ENCODE measurements around the gene DCAF4L1. TPM values are rescaled to one million over a fixed set of nuclear protein-coding genes. Genes with fewer than 3 reads are reported as not detected.

The DCAF4L1 gene
- total RNA-seq, 5 donors from 2014 or later (not counting 1 experiment from before 2014, with no cell fraction given) = 0.10 to 0.55 (median 0.37) TPM

- Histone ChIP-seq H3K9me3 (no peaks in the 10 kb centered on the region), H3K27me3 (replicated peaks in 1 of 2; ENCODE audit: control insufficient read depth in 2 of 2, extremely low read depth in 1 of 2, insufficient read depth in 2 of 2, low read length in 1 of 2) (no peaks in the 10 kb centered on the region), H3K36me3 (ENCODE audit: control insufficient read depth in 2 of 2, extremely low read depth in 1 of 2, insufficient read depth in 1 of 2, low read length in 1 of 2) (no peaks in the 10 kb centered on the region), H3K27ac (ENCODE audit: low read length) (no peak overlapping the region), H3K4me3 (ENCODE audit: control insufficient read depth in 1 of 2, extremely low read depth in 1 of 2, low read length in 1 of 2) (no peak overlapping the region), H3K4me1 (ENCODE audit: control insufficient read depth in 1 of 2, extremely low read depth in 1 of 2, insufficient read depth in 2 of 2, low read length in 2 of 2) (no peaks in the 10 kb centered on the region)
- Mint-ChIP-seq H3K27me3 (no peaks in the 10 kb centered on the region), H3K4me1 (no peaks in the 10 kb centered on the region), H3K9me3 (peaks cover 3 to 5% (median 5%) of the 10 kb centered on the region in 3 donors), H3K27ac (no peak overlapping the region), H3K4me3 (no peak overlapping the region), H3K36me3 (peaks cover under 1% of the 10 kb centered on the region)
- ChIA-PET CTCF (interaction anchor here (0.6 to 1.0 kb wide), 4 partner anchors 17 to 816 kb away, joined by 3 to 5 read pairs (median 4); no protein-coding TSS in a partner anchor), POLR2A (no interaction called here)
- no CpG with 5 or more reads among the region's 4 CpGs for WGBS (ENCODE audit: insufficient coverage)
- ATAC-seq (replicated peaks in 1 of 4) = no peak
- peak in 3 of 35 experiments; percentile 3 to 34 (median 11) for DNase-seq
Measured at GRCh38 chr4:41963105-41963504, 18.5 kb upstream of the DCAF4L1 start.

- no peak overlapping the region for H3K4me3 Mint-ChIP-seq
- Histone ChIP-seq H3K27ac (ENCODE audit: low read length) (no peak overlapping the region), H3K27me3 (replicated peaks in 1 of 2; ENCODE audit: control insufficient read depth in 2 of 2, extremely low read depth in 1 of 2, insufficient read depth in 2 of 2, low read length in 1 of 2) (no peaks in the 10 kb centered on the region), H3K4me1 (ENCODE audit: control insufficient read depth in 1 of 2, extremely low read depth in 1 of 2, insufficient read depth in 2 of 2, low read length in 2 of 2) (no peaks in the 10 kb centered on the region), H3K36me3 (ENCODE audit: control insufficient read depth in 2 of 2, extremely low read depth in 1 of 2, insufficient read depth in 1 of 2, low read length in 1 of 2) (no peaks in the 10 kb centered on the region), H3K4me3 (ENCODE audit: control insufficient read depth in 1 of 2, extremely low read depth in 1 of 2, low read length in 1 of 2) (no peak overlapping the region), H3K9me3 (no peaks in the 10 kb centered on the region)
- H3K36me3 Mint-ChIP-seq = peaks cover 6% of the 10 kb centered on the region
- no peak for ATAC-seq (replicated peaks in 1 of 4)
- H3K4me1 Mint-ChIP-seq = no peaks in the 10 kb centered on the region
- ChIA-PET POLR2A (no interaction called here), CTCF (no interaction called here)
- peaks cover 7 to 9% (median 9%) of the 10 kb centered on the region in 3 donors for H3K9me3 Mint-ChIP-seq
- WGBS (ENCODE audit: insufficient coverage) = no CpG with 5 or more reads among the region's 1 CpG
- no peak overlapping the region for H3K27ac Mint-ChIP-seq
- no peaks in the 10 kb centered on the region for H3K27me3 Mint-ChIP-seq
- no peak for DNase-seq
Measured at GRCh38 chr4:41964401-41964800, 17.2 kb upstream of the DCAF4L1 start.

GRCh38 chr4:41967392-41967791 lies 14.2 kb upstream of the DCAF4L1 start:
- H3K4me3 ChIP-seq (ENCODE audit: control insufficient read depth in 1 of 2, extremely low read depth in 1 of 2, low read length in 1 of 2) = no peak overlapping the region
- ChIA-PET CTCF (interaction anchor here (0.6 to 1.4 kb wide), 2 partner anchors 9 to 10 kb away, joined by 3 to 7 read pairs; no protein-coding TSS in a partner anchor), POLR2A (interaction anchor here in 1 of 2 donors (0.6 kb wide), 1 partner anchor 873 kb away, joined by 3 read pairs; no protein-coding TSS in a partner anchor)
- H3K4me3 Mint-ChIP-seq = no peak overlapping the region
- ATAC-seq (replicated peaks in 1 of 4) (no peak), DNase-seq (no peak)
- no peaks in the 10 kb centered on the region for H3K36me3 ChIP-seq (ENCODE audit: control insufficient read depth in 2 of 2, extremely low read depth in 1 of 2, insufficient read depth in 1 of 2, low read length in 1 of 2)
- no peaks in the 10 kb centered on the region for H3K27me3 ChIP-seq (replicated peaks in 1 of 2; ENCODE audit: control insufficient read depth in 2 of 2, extremely low read depth in 1 of 2, insufficient read depth in 2 of 2, low read length in 1 of 2)
- H3K4me1 ChIP-seq (ENCODE audit: control insufficient read depth in 1 of 2, extremely low read depth in 1 of 2, insufficient read depth in 2 of 2, low read length in 2 of 2) = no peaks in the 10 kb centered on the region
- no peaks in the 10 kb centered on the region for H3K4me1 Mint-ChIP-seq
- no peaks in the 10 kb centered on the region for H3K9me3 ChIP-seq
- H3K27me3 Mint-ChIP-seq = no peaks in the 10 kb centered on the region
- H3K36me3 Mint-ChIP-seq = peaks cover 6% of the 10 kb centered on the region
- WGBS (ENCODE audit: insufficient coverage) = no CpG with 5 or more reads among the region's 2 CpGs
- no peak overlapping the region for H3K27ac Mint-ChIP-seq
- no peak overlapping the region for H3K27ac ChIP-seq (ENCODE audit: low read length)
- H3K9me3 Mint-ChIP-seq = peaks cover 7 to 9% (median 9%) of the 10 kb centered on the region in 3 donors

- Mint-ChIP-seq H3K27me3 (peaks cover 3 to 4% of the 10 kb centered on the region in 2 donors), H3K36me3 (peaks cover 6% of the 10 kb centered on the region), H3K9me3 (peaks cover 7 to 9% (median 9%) of the 10 kb centered on the region in 3 donors), H3K4me1 (no peaks in the 10 kb centered on the region), H3K27ac (no peak overlapping the region), H3K4me3 (no peak overlapping the region)
- ChIA-PET CTCF (no interaction called here), POLR2A (no interaction called here)
- Histone ChIP-seq H3K9me3 (no peaks in the 10 kb centered on the region), H3K36me3 (ENCODE audit: control insufficient read depth in 2 of 2, extremely low read depth in 1 of 2, insufficient read depth in 1 of 2, low read length in 1 of 2) (no peaks in the 10 kb centered on the region), H3K27ac (ENCODE audit: low read length) (no peak overlapping the region), H3K4me3 (ENCODE audit: control insufficient read depth in 1 of 2, extremely low read depth in 1 of 2, low read length in 1 of 2) (no peak overlapping the region), H3K27me3 (replicated peaks in 1 of 2; ENCODE audit: control insufficient read depth in 2 of 2, extremely low read depth in 1 of 2, insufficient read depth in 2 of 2, low read length in 1 of 2) (peaks cover 0 to 5% of the 10 kb centered on the region in 2 experiments), H3K4me1 (ENCODE audit: control insufficient read depth in 1 of 2, extremely low read depth in 1 of 2, insufficient read depth in 2 of 2, low read length in 2 of 2) (no peaks in the 10 kb centered on the region)
- ATAC-seq (replicated peaks in 1 of 4) (no peak), DNase-seq (no peak)
Measured at GRCh38 chr4:41969671-41970070, 11.9 kb upstream of the DCAF4L1 start.

- 62% methylated on average over 1 of the region's 1 CpG for WGBS (ENCODE audit: insufficient coverage)
- H3K27me3 Mint-ChIP-seq = peaks cover 3 to 4% of the 10 kb centered on the region in 2 donors
- ATAC-seq (replicated peaks in 1 of 4) (no peak), DNase-seq (no peak)
- ChIA-PET POLR2A (no interaction called here), CTCF (no interaction called here)
- no peak overlapping the region for H3K27ac ChIP-seq (ENCODE audit: low read length)
- no peaks in the 10 kb centered on the region for H3K9me3 ChIP-seq
- H3K27ac Mint-ChIP-seq = no peak overlapping the region
- H3K36me3 Mint-ChIP-seq = no peaks in the 10 kb centered on the region
- no peaks in the 10 kb centered on the region for H3K4me1 Mint-ChIP-seq
- H3K4me1 ChIP-seq (ENCODE audit: control insufficient read depth in 1 of 2, extremely low read depth in 1 of 2, insufficient read depth in 2 of 2, low read length in 2 of 2) = no peaks in the 10 kb centered on the region
- no peak overlapping the region for H3K4me3 Mint-ChIP-seq
- no peaks in the 10 kb centered on the region for H3K36me3 ChIP-seq (ENCODE audit: control insufficient read depth in 2 of 2, extremely low read depth in 1 of 2, insufficient read depth in 1 of 2, low read length in 1 of 2)
- no peak overlapping the region for H3K4me3 ChIP-seq (ENCODE audit: control insufficient read depth in 1 of 2, extremely low read depth in 1 of 2, low read length in 1 of 2)
- peaks cover 0 to 5% of the 10 kb centered on the region in 2 experiments for H3K27me3 ChIP-seq (replicated peaks in 1 of 2; ENCODE audit: control insufficient read depth in 2 of 2, extremely low read depth in 1 of 2, insufficient read depth in 2 of 2, low read length in 1 of 2)
- no peaks in the 10 kb centered on the region for H3K9me3 Mint-ChIP-seq
Measured at GRCh38 chr4:41975341-41975740, 6.2 kb upstream of the DCAF4L1 start.

GRCh38 chr4:41976775-41977516 lies 4.6 kb upstream of the DCAF4L1 start:
- ChIA-PET CTCF (interaction anchor here (0.5 to 1.1 kb wide), 4 partner anchors 9 to 95 kb away, joined by 3 to 5 read pairs (median 3); no protein-coding TSS in a partner anchor), POLR2A (no interaction called here)

More at GRCh38 chr4:41976775-41977516, 4.6 kb upstream of the DCAF4L1 start:
- no peaks in the 10 kb centered on the region for H3K36me3 ChIP-seq (ENCODE audit: control insufficient read depth in 2 of 2, extremely low read depth in 1 of 2, insufficient read depth in 1 of 2, low read length in 1 of 2)
- 100% methylated on average over 1 of the region's 1 CpG for WGBS (ENCODE audit: insufficient coverage)
- ATAC-seq (replicated peaks in 1 of 4) = no peak
- no peak overlapping the region for H3K4me3 ChIP-seq (ENCODE audit: control insufficient read depth in 1 of 2, extremely low read depth in 1 of 2, low read length in 1 of 2)
- Mint-ChIP-seq H3K4me1 (no peaks in the 10 kb centered on the region), H3K27me3 (peaks cover 3 to 4% of the 10 kb centered on the region in 2 donors), H3K9me3 (no peaks in the 10 kb centered on the region), H3K27ac (no peak overlapping the region), H3K36me3 (no peaks in the 10 kb centered on the region), H3K4me3 (no peak overlapping the region)
- no peak for DNase-seq
- H3K9me3 ChIP-seq = no peaks in the 10 kb centered on the region
- H3K27ac ChIP-seq (ENCODE audit: low read length) = no peak overlapping the region
- peaks cover 0 to 5% of the 10 kb centered on the region in 2 experiments for H3K27me3 ChIP-seq (replicated peaks in 1 of 2; ENCODE audit: control insufficient read depth in 2 of 2, extremely low read depth in 1 of 2, insufficient read depth in 2 of 2, low read length in 1 of 2)
- no peaks in the 10 kb centered on the region for H3K4me1 ChIP-seq (ENCODE audit: control insufficient read depth in 1 of 2, extremely low read depth in 1 of 2, insufficient read depth in 2 of 2, low read length in 2 of 2)
